ENCODE results near the gene GPAM.

DNA sequence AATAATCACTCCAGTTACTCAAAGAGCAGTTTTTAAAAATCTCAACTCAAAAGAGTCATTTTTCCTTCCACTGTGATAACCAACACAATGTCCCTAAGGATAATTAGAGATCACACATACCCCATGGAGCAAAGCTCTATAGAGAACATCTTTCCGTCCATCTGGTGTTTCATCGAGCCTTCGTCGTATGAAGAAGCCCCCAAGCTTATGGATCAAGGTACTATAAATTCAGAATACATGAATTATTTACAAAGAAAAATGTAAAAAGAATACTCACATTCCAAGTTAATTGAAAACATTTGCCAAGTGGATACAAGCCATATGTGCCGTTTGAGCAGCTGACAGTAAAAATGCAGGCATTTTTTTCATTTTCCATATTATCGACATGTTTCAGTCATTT, 14.8 kb downstream of the GPAM start:
- no peak for TF ChIP-seq POLR2A (IDR thresholded peaks at IDR 0.05)
- TF ChIP-seq, protein P1, sequence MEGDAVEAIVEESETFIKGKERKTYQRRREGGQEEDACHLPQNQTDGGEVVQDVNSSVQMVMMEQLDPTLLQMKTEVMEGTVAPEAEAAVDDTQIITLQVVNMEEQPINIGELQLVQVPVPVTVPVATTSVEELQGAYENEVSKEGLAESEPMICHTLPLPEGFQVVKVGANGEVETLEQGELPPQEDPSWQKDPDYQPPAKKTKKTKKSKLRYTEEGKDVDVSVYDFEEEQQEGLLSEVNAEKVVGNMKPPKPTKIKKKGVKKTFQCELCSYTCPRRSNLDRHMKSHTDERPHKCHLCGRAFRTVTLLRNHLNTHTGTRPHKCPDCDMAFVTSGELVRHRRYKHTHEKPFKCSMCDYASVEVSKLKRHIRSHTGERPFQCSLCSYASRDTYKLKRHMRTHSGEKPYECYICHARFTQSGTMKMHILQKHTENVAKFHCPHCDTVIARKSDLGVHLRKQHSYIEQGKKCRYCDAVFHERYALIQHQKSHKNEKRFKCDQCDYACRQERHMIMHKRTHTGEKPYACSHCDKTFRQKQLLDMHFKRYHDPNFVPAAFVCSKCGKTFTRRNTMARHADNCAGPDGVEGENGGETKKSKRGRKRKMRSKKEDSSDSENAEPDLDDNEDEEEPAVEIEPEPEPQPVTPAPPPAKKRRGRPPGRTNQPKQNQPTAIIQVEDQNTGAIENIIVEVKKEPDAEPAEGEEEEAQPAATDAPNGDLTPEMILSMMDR (IDR thresholded peaks at IDR 0.05), result no peak

Measured in right lobe of liver (tissue), 4 donors.